Stimulated activated CD4-positive, alpha-beta T cell treated with anti-CD3 and anti-CD28 coated beads, TNF-alpha, amount 100 ng/mL, for 1 hour (primary cell): ENCODE results near the gene TIMM22.
"Not testable (repeated sequence)": the region's sequence is repeated elsewhere in the genome, so short reads cannot be mapped to it uniquely, and the experiment has no call there.

Experiments used
- DNase-seq, 3 donors: peaks; one replicate each; pipeline ENCODE4 v3.0.0-alpha.2; 2020; ENCODE audit warnings: low read depth in 3 of 3, low spot score in 1 of 3

The TIMM22 gene

DNA sequence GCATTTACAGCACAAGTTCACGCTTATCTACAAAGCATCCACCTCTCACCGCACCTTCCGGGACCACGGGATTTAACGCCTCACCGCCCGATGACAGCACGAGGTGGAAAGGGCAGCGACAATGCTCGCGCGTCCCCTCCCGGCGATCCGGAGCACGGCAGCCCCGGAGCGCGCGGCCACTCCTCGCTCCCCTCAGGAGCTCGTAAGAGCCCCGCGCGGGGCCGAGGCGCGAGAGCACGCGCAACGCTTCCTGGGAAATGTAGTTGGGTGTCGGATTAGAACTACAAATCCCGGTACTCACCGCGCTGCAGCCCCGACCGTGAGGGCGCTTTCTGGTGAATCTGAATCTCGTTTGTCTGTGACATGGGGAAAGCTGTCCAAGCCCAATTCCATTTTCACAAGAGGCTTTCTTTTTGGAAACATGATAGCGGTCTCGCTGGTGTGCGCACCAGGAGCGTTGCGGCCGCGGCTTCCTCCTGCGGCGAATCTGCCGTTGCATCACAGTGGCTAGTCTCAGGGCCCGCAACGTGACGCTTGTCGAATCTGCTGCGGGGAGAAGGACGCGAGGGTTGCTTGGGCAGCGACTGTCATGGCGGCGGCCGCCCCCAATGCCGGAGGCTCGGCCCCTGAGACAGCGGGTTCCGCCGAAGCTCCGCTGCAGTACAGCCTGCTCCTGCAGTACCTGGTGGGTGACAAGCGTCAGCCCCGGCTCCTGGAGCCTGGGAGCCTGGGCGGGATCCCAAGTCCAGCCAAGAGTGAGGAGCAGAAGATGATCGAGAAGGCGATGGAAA, at the start of gene TIMM22:
TIMM22 (plus strand) TSS at position 576 of the 791 bp plus-strand sequence; CDS start at position 590, 14 bp downstream.
- DNase-seq, result peak; percentile 73 to 83 (median 80)

DNA sequence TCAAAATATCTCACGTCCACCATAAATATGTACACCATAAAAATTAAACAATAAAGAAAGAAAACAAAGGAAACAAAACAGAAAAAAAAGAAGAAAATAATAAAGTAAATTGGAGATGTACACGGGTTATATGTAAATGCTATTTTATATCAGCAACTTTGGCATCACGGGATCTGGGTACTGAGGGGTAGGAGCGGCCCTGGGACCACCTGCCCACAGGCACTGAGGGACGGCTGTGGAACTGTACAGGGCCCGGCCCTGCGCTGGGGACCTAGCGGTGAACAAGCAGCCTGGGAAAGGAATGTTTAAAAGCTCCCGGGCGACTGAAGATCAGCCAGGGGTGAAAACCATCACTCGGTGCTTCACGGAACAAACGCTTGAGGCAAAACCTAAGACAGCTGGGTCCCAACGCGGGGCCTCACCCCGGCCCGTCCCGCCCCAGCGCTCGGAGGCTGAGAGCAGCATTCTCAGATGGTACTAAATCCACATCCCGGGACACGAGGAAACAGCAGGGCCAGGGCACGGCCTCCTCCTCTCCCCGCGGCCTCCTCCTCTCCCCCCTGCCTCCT, 48.6 kb upstream of the TIMM22 start:
- DNase-seq, result no peak

DNA sequence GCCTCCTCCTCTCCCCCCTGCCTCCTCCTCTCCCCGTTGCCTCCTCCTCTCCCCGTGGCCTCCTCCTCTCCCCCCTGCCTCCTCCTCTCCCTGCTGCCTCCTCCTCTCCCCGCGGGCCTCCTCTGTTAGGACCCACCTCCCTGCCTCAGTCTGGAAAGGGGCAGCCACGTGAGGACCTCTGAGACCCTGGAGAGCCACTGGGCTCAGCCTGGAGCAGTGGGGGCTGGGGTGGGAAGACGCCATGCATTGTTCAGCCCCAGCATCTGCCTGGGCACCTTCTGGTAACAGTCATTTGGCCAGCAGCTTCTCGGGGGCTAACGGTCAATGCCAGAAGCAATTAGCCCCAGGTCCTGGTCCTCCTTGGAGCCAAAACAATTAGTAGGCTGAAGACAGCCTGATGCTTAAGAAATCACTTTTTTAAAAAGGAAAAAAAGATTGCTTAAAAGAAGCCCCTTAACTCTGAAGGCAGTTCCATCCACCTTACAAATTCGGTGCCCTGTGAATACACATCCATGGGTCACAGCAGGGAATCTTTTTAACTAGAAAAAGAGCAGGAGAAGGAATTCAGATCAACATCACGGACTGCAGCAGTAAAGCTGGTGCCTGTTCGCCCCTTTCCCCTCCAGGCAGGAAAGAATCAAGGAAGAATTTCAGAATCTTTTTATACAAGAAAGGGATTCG, 47.2 kb upstream of the TIMM22 start:
- no peak for DNase-seq

GRCh38 chr17:951325-952132, 45.4 kb upstream of the TIMM22 start:
- no peak for DNase-seq

GRCh38 chr17:952592-952991, 44.3 kb upstream of the TIMM22 start:
- not testable (repeated sequence) for DNase-seq

DNA sequence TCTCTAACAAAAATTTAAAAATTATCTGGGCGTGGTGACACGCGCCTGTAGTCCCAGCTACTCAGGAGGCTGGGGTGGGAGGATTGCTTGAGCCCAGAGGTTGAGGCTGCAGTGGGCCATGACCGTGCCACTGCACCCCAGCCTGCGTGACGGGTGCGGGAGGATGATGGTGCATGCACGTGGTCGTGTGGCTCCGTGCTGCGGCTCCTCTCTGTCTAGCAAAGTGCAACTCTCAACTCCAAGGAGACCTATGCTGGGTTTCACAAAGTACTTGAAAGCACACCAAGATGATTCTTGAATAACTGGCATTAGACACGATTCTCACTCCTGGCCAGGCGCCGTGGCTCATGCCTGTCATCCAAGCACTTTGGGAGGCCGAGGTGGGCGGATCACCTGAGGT, 43.2 kb upstream of the TIMM22 start:
- no peak for DNase-seq

- no peak for DNase-seq
Measured at GRCh38 chr17:954431-955164, 42.3 kb upstream of the TIMM22 start.

DNA sequence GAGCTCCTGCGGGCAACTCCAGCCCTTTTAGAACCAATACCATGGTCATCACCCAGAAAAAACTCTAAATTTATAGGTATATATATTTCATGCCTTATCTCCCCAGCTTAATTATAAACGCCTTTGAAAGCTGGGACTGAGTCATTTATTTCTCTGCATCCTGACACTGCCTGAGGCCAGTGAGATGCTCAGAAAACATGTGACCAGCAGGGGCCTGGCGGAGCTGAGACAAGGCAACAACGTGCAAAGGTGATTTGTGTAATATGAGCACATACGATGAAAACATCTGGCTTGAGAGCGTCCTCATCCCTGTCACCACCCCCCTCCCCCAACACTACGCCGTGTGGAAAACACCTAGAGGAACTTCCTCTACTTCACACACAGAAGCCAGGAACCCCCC, 40.0 kb upstream of the TIMM22 start:
- no peak for DNase-seq

DNA sequence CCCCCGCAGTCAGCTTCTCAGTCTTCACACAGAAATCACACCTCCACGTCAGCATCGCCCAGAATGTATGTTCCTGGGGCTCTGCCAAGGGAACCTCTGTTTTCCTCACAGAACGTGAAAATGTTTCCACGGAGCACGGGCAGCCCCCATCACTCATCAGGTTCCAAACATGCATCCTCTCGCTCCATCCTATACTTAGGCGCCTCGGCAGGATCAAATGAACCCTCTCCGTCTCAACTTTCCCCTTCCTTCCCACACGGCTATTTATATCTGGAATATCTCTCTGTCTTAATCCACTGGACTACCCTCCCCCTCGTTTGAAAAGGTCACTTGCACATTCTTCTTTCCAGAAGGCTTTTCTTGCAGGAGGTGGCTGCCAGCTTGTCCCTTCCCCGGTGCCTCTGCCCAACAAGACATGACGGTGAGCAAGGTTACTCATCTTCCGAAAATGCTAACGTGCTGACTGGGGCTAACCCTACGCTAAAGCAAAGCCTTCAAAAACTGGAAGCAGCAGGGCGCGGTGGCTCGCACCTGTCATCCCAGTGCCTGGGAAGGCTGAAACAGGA, 39.0 kb upstream of the TIMM22 start:
- no peak for DNase-seq

DNA sequence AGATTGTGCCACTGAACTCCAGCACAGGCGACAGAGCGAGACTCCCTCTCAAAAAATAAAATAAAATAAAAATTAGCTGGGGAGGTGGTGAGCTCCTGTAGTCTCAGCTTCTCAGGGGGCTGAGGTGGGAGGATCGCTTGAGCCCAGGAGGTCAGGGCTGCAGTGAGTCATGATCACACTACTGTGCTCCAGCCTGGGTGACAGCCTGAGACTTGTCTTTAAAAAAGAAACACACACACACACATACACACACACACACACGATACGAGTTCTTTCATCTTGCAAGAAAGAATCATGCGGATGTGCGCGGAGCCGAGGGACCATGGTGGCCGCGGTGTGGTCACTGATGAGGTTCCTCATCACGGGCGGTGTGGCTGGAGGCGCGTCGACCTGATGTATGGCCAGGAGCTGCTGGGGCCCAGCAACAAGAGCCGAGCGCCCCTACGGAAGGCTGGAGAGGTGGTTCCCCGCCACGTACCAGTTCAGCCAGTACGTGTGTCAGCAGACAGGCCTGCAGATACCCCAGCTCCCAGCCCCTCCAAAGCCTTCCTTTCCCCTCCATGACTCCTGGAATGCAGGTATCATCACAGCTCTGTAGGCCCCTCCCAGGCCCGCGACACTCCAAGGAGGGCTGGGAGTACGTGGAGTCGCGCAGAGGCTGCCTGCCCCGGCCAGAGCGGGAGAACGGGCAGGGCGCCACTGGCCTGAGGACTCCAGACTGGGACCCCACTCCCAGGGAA, 38.0 kb upstream of the TIMM22 start:
- DNase-seq, result no peak

DNA sequence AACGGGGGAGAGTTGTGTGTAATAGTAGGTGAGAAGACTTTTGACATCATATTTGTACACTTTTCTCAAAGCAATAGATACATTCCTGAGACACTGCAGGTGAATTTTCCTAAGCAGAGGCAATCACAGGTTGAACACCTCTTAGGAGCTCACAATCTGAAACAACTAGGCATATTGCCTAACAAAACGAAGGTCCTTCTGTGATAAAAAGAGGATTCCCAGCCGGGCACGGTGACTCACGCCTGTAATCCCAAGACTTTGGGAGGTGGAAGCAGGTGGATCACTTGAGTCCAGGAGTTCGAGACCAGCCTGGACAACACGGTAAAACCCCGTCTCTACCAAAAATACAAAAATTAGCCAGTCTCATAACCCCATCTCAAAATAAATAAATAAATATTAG, 34.8 kb upstream of the TIMM22 start:
- no peak for DNase-seq

DNA sequence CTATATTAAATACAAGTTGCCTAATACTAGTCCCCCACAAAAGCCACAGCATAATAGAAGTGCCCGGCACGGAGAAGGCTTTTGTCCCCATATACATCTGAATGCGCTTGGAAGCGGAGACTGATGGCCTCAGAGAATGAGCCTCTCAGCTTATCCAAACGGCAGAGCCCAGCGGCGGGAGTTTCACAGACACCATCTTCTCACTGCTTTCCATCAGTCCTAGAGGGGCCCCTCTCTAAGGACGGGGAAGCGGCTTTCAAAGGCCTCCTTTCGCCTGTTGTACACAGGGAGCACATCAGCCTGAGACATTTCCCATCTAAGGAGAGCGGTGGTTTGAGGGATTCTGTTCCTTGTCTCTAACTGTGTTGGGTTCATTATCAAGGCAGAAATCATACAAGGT, 34.3 kb upstream of the TIMM22 start:
- DNase-seq, result no peak

DNA sequence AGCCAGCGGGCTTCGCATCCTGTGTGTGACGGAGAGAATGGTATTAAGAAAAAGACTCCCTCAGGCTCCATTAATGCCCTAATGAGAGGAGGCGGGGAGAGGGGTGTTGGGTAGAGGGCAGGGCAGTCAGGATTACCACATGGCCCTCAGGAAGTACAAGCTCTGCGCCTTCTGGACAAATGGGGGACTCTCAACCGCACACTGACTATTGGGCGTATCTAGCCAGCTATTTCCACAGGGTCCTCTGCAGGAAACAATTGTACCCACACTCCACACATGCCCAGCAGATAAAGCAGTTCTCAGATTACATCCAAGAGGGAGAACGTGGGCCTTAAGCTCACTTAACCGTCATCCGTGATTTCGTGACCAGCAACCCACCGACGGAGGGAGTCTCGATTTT, 32.1 kb upstream of the TIMM22 start:
- no peak for DNase-seq

DNA sequence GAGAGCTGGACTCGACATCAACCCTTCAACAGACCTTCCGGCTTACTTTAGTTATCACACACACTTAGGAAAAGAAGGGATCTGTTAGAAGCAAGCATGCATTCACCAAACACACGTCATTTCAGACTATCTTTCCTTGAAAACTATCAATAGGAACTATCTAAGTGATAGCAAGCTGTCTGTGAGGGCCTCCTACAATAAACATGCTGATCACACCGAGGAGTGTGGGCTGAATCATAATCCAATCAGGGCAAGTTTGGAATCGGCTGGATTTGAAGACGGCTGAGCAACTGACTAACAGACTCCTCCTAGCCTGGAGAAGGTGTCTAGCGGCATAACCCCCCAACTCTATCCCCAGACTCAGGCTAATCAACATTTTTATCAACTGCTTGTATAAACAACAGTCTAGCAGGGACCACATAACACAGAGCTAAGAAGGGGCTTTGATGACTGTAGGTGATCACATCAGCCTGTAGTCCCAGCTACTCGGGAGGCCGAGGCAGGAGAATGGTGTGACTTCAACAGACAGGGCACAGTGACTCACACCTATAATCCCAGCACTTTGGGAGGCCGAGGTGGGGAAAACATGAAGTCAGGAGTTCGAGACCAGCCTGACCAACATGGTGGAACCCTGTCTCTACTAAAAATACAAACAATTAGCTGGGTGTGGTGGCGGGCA, 31.5 kb upstream of the TIMM22 start:
- no peak for DNase-seq

- no peak for DNase-seq
Measured at GRCh38 chr17:967122-967521, 29.8 kb upstream of the TIMM22 start.

- no peak for DNase-seq
Measured at GRCh38 chr17:968812-969730, 27.9 kb upstream of the TIMM22 start.

DNA sequence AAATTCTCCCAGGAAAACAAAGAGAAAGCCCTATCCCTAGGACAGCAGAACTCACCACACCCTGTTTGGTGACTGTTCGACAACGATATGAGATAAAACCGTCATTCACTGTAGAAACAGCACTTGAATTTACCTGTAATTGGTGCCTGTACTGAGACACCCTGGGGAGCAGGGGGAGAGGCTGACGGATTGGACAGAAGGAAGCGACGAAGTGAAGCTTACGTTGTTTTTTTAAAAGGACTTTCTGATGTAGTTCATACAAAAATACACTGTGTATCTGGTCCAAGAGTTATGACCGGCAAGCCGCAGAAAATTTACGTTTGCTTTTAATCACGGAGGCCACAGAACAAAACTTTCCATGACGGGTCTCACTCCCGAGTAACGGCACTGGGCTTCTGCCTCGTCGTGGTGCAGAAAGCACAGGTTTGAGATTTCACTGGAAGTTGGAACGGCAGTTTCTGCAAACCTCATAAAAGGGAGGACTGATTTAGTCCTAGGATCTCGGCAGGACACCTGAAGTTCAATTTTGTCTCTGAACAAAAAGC, 27.0 kb upstream of the TIMM22 start:
- no peak for DNase-seq

- DNase-seq, result no peak
Measured at GRCh38 chr17:970364-970763, 26.6 kb upstream of the TIMM22 start.
